ENCODE measurements around the gene ROM1. TPM values are rescaled to one million over a fixed set of nuclear protein-coding genes. Genes with fewer than 3 reads are reported as not detected.

ROM1 gene
- total RNA-seq, 2 donors from 2014 or later, result 8.0 to 12.7 TPM

DNA sequence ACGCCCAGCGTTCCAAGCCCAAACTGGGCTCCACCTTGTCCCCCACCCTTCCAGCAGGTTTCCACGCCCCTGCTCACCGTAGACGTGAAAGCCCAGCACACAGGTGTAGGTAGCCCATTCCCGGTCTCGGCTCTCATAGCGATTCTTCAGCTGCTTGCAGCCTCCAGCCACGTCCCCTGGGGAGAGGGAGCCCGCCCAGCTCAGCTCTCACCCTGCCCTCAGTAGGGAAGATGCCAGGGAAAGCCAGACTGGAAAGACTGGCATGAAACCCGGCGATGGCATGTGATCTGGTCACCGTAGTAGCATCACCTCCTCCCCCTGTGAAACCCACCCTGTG is 10.0 kb upstream of the ROM1 start:
- WGBS, result 35% methylated on average over 10 of the region's 13 CpGs
- Histone ChIP-seq H3K36me3 (peaks cover 2 to 3% of the 10 kb centered on the region in 2 donors), H3K27ac (peak overlapping the region; percentile 91 to 93), H3K4me3 (peak overlapping the region; percentile 64 to 89), H3K4me1 (replicated peaks) (peaks cover 9% of the 10 kb centered on the region), H3K9me3 (no peaks in the 10 kb centered on the region), H3K27me3 (replicated peaks; ENCODE audit: insufficient read depth) (no peaks in the 10 kb centered on the region)
- no peak for DNase-seq (ENCODE audit: low spot score)
- TF ChIP-seq POLR2A (IDR thresholded peaks at IDR 0.05), result no peak
- TF ChIP-seq, protein P1, sequence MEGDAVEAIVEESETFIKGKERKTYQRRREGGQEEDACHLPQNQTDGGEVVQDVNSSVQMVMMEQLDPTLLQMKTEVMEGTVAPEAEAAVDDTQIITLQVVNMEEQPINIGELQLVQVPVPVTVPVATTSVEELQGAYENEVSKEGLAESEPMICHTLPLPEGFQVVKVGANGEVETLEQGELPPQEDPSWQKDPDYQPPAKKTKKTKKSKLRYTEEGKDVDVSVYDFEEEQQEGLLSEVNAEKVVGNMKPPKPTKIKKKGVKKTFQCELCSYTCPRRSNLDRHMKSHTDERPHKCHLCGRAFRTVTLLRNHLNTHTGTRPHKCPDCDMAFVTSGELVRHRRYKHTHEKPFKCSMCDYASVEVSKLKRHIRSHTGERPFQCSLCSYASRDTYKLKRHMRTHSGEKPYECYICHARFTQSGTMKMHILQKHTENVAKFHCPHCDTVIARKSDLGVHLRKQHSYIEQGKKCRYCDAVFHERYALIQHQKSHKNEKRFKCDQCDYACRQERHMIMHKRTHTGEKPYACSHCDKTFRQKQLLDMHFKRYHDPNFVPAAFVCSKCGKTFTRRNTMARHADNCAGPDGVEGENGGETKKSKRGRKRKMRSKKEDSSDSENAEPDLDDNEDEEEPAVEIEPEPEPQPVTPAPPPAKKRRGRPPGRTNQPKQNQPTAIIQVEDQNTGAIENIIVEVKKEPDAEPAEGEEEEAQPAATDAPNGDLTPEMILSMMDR (IDR thresholded peaks at IDR 0.05), result no peak
- no peak for TF ChIP-seq POLR2AphosphoS5 (IDR thresholded peaks at IDR 0.05)
- intact Hi-C loops (cut with DNase I), result loop anchor here (5.0 kb wide), 1 partner anchor 104 kb away; the partner anchor contains the start of genes BSCL2 and GNG3

DNA sequence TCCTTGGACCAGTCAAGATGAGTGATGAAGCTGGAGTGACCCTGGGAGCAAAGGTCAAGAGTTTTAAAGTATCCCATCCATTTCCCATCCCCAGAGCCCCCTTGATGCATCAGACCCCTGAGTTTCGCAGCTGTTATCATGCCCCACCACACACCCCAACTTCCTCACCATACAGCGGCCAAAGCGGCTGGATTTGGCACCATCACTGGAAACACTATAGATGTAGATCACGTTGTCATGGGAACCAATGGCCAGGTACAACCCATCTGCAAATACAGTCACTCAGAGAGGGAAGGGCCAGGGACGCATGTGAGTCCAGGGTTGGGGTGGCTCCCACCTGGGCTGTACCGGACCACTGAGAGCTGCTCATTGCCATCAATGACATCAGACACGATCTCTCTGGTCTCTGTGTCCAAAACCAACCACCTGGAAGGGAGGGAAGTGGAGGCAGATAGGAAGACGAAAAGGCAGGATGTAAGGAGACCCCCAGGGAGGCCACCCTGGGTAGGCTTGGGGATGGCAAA is 9.2 kb upstream of the ROM1 start:
- no peak for DNase-seq (ENCODE audit: low spot score)
- H3K36me3 ChIP-seq, result no peaks in the 10 kb centered on the region
- peaks cover 9% of the 10 kb centered on the region for H3K4me1 ChIP-seq (replicated peaks)
- intact Hi-C loops (cut with DNase I), result loop anchor here (5.0 kb wide), 1 partner anchor 103 kb away; the partner anchor contains the start of genes BSCL2 and GNG3
- no peak overlapping the region for H3K27ac ChIP-seq
- H3K27me3 ChIP-seq (replicated peaks; ENCODE audit: insufficient read depth), result no peaks in the 10 kb centered on the region
- no peaks in the 10 kb centered on the region for H3K9me3 ChIP-seq
- no peak for TF ChIP-seq POLR2A (IDR thresholded peaks at IDR 0.05)
- TF ChIP-seq, protein P1 (IDR thresholded peaks at IDR 0.05), result no peak
- no peak for TF ChIP-seq POLR2AphosphoS5 (IDR thresholded peaks at IDR 0.05)
- H3K4me3 ChIP-seq, result no peak overlapping the region
- WGBS, result 91% methylated on average over 8 of the region's 8 CpGs

DNA sequence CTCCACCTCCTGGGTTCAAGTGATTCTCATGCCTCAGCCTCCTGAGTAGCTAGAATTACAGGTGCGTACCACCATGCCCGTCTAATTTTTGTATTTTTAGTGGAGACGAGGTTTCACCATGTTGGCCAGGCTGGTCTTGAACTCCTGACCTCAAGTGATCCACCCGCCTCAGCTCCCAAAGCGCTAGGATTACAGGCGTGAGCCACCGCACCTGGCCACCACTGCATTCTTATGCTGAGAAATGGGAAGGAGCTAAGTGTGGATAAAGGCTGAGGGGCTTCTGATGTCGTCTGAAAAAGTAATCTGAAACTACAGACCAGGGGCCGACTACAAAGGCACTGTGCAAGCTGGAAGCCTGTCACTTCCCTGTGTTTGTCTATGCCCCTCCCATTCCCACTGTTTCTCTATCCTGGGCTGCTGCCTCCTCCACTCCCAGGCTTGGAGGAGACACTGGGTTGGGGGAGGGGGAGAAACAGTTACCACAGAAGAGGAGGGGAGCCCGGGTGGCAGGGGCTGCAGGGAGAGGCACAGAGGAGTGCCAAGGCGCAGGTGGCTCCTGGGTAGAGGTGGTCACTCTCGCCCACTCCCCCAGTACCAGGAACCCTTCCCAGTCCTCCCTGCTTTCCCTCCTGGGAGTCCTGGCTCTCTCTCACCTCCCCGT is 8.5 kb upstream of the ROM1 start:
- Histone ChIP-seq H3K4me3 (no peak overlapping the region), H3K36me3 (no peaks in the 10 kb centered on the region), H3K4me1 (replicated peaks) (peaks cover 9% of the 10 kb centered on the region), H3K27me3 (replicated peaks; ENCODE audit: insufficient read depth) (no peaks in the 10 kb centered on the region), H3K9me3 (no peaks in the 10 kb centered on the region), H3K27ac (no peak overlapping the region)
- TF ChIP-seq POLR2AphosphoS5 (IDR thresholded peaks at IDR 0.05), result no peak
- TF ChIP-seq, protein P1 (IDR thresholded peaks at IDR 0.05), result no peak
- DNase-seq (ENCODE audit: low spot score), result no peak
- intact Hi-C loops (cut with DNase I), result loop anchor here (5.0 kb wide), 1 partner anchor 103 kb away; the partner anchor contains the start of genes BSCL2 and GNG3
- WGBS, result 79% methylated on average over 13 of the region's 13 CpGs

DNA sequence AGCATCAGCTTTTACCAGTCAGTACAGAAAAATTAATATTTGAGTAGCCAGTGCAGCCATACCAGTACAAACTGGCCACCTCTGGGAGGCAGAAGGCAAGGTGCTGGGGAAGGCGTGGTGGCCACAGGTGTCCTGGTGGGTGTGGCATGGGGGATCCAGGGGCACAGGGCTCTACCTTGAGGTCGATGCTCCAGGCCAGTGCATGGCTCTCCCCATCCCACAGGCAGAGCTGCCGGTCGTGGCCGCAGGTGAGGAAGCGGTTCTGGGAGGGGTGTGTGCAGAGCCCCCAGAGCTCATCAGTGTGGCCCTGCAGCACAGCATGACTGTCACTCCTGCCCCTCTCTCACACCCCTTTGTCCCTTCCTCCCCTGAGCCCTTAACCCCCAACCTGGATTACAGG is 7.6 kb upstream of the ROM1 start:
- H3K4me1 ChIP-seq (replicated peaks), result no peaks in the 10 kb centered on the region
- DNase-seq (ENCODE audit: low spot score), result no peak
- no peaks in the 10 kb centered on the region for H3K27me3 ChIP-seq (replicated peaks; ENCODE audit: insufficient read depth)
- intact Hi-C loops (cut with DNase I), result no loop called here
- H3K4me3 ChIP-seq, result no peak overlapping the region
- H3K36me3 ChIP-seq, result no peaks in the 10 kb centered on the region
- H3K9me3 ChIP-seq, result no peaks in the 10 kb centered on the region
- H3K27ac ChIP-seq, result no peak overlapping the region
- no peak for TF ChIP-seq POLR2AphosphoS5 (IDR thresholded peaks at IDR 0.05)
- no peak for TF ChIP-seq POLR2A (IDR thresholded peaks at IDR 0.05)
- TF ChIP-seq, protein P1 (IDR thresholded peaks at IDR 0.05), result no peak
- 87% methylated on average over 6 of the region's 6 CpGs for WGBS

DNA sequence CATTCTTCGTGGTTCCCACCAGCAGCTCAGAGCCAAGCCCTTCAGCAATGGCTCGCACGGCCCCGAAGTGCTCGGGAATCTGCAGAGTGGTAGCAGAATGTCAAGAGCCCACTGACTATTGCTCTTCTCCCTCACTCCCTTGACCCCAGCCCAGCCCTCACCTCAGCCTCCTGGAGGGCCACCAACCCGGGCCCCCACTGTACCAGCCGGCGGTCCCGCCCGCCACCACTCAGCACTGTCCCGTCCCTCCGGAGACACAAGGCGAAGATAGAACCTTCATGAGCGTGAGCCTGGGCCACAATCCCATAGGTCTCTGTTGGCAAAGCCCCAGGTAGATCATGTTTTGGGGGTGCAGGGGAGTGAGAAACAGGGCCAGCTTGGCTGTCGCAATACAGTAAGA is 7.2 kb upstream of the ROM1 start:
- H3K4me3 ChIP-seq, result no peak overlapping the region
- TF ChIP-seq POLR2A (IDR thresholded peaks at IDR 0.05) (no peak), POLR2AphosphoS5 (IDR thresholded peaks at IDR 0.05) (no peak)
- TF ChIP-seq, protein P1 (IDR thresholded peaks at IDR 0.05), result no peak
- H3K9me3 ChIP-seq, result no peaks in the 10 kb centered on the region
- intact Hi-C loops (cut with DNase I), result no loop called here
- no peaks in the 10 kb centered on the region for H3K27me3 ChIP-seq (replicated peaks; ENCODE audit: insufficient read depth)
- peaks cover 2% of the 10 kb centered on the region for H3K4me1 ChIP-seq (replicated peaks)
- H3K36me3 ChIP-seq, result no peaks in the 10 kb centered on the region
- no peak overlapping the region for H3K27ac ChIP-seq
- DNase-seq (ENCODE audit: low spot score), result no peak
- WGBS, result 93% methylated on average over 15 of the region's 15 CpGs

Data from prostate gland (tissue), 2 donors.